K562 (cell line): ENCODE data around the gene CBY3. TPM values are rescaled to one million over a fixed set of nuclear protein-coding genes. Genes with fewer than 3 reads are reported as not detected.

Experiments
- ARID1B ChIP-seq: fragments of 450-650 bp; IDR thresholded peaks from 2 replicates; pipeline ENCODE4 v1.6.1; 2016; ENCODE audit warnings: antibody characterized with exemption, mild to moderate bottlenecking, inconsistent platforms
- ATF6 ChIP-seq: sonication (generic); formaldehyde crosslinking; IDR thresholded peaks from 2 replicates; pipeline ENCODE4 v1.4.0; 2020; ENCODE audit warnings: mild to moderate bottlenecking, missing genetic modification reagents
- BCLAF1 ChIP-seq, 2 experiments: fragments of 450-650 bp in 1 of 2; IDR thresholded peaks; 2 replicates each; pipeline ENCODE4 v1.6.1; 2011 to 2017; ENCODE audit warnings: low read depth in 2 of 2, antibody characterized with exemption in 1 of 2, borderline replicate concordance in 1 of 2, low read length in 1 of 2, mild to moderate bottlenecking in 1 of 2, mixed read lengths in 1 of 2; ENCODE audit not compliant: control insufficient read depth in 1 of 2
- CEBPG ChIP-seq, 3 experiments: fragments of 200-800 bp in 1 of 3; sonication (Bioruptor generic) in 1 of 3; sonication (generic) in 1 of 3; formaldehyde crosslinking in 1 of 3; IDR thresholded peaks in 2 of 3; conservative IDR thresholded peaks in 1 of 3; 2 replicates each; pipeline versions ENCODE4 v1.6.1 to v1.8.0; 2016 to 2022; ENCODE audit warnings: missing compliant biosample characterization in 2 of 3, missing genetic modification characterization in 2 of 3, mild to moderate bottlenecking in 1 of 3, missing genetic modification reagents in 1 of 3
- CHD1 ChIP-seq: fragments of 200-600 bp; sonication (generic); IDR thresholded peaks from one replicate; pipeline ENCODE4 v1.6.1; 2012; ENCODE audit warnings: mild to moderate bottlenecking, moderate library complexity, low read length, inconsistent platforms
- EP300 ChIP-seq: IDR thresholded peaks from 2 replicates; pipeline ENCODE4 v1.6.1; 2012; ENCODE audit warnings: low read length, improper control_type of control experiment
- FOXA3 ChIP-seq, 2 experiments: fragments of 450-650 bp in 1 of 2; sonication (generic) in 1 of 2; formaldehyde crosslinking; IDR thresholded peaks in 1 of 2; conservative IDR thresholded peaks in 1 of 2; 2 replicates each; pipeline versions ENCODE4 v1.4.0 to v1.8.0; 2020 to 2022; ENCODE audit warnings: mild to moderate bottlenecking in 2 of 2, missing genetic modification reagents in 1 of 2
- GABPB2 ChIP-seq: fragments of 250-450 bp; sonication (Bioruptor Pico); conservative IDR thresholded peaks from 2 replicates; pipeline ENCODE4 v1.5.1; 2021; ENCODE audit warnings: mild to moderate bottlenecking
- IRF2 ChIP-seq: sonication (generic); formaldehyde crosslinking; IDR thresholded peaks from 2 replicates; pipeline ENCODE4 v1.8.1; 2022; ENCODE audit warnings: mild to moderate bottlenecking, missing genetic modification reagents
- KDM1A ChIP-seq, 2 experiments: fragments of 450-650 bp; IDR thresholded peaks; 2 replicates each; pipeline ENCODE4 v1.6.1; 2016; ENCODE audit warnings: mild to moderate bottlenecking in 2 of 2
- KDM4B ChIP-seq, 2 experiments: fragments of 450-650 bp in 1 of 2; sonication (generic) in 1 of 2; IDR thresholded peaks; 2 replicates each; pipeline ENCODE4 v1.6.1; 2016 to 2017; ENCODE audit warnings: borderline replicate concordance in 2 of 2, antibody characterized with exemption in 1 of 2, low read depth in 1 of 2, mild to moderate bottlenecking in 1 of 2
- MTA2 ChIP-seq: fragments of 450-650 bp; IDR thresholded peaks from 2 replicates; pipeline ENCODE4 v1.6.1; 2016; ENCODE audit warnings: low read depth
- MXD1 ChIP-seq: fragments of 250-450 bp; sonication (Bioruptor Pico); IDR thresholded peaks from 2 replicates; pipeline ENCODE4 v1.8.0; 2021; ENCODE audit warnings: borderline replicate concordance, mild to moderate bottlenecking, moderate library complexity; ENCODE audit not compliant: poor library complexity, severe bottlenecking
- NFE2 ChIP-seq: IDR thresholded peaks from 2 replicates; pipeline ENCODE4 v1.6.1; 2014; ENCODE audit warnings: antibody characterized with exemption, low read depth
- NFIC ChIP-seq: fragments of 450-650 bp; IDR thresholded peaks from 2 replicates; pipeline ENCODE4 v1.6.1; 2017; ENCODE audit warnings: mild to moderate bottlenecking, inconsistent platforms
- NR1H2 ChIP-seq: sonication (generic); formaldehyde crosslinking; IDR thresholded peaks from 2 replicates; pipeline ENCODE4 v1.4.0; 2020; ENCODE audit warnings: mild to moderate bottlenecking, missing genetic modification reagents
- NR2C1 ChIP-seq, 2 experiments: fragments of 450-650 bp; IDR thresholded peaks; 2 replicates each; pipeline ENCODE4 v1.6.1; 2017; ENCODE audit warnings: mild to moderate bottlenecking in 2 of 2, antibody characterized with exemption in 1 of 2, inconsistent platforms in 1 of 2, missing compliant biosample characterization in 1 of 2, missing genetic modification characterization in 1 of 2
- PML ChIP-seq: IDR thresholded peaks from 2 replicates; pipeline ENCODE4 v1.6.1; 2012; ENCODE audit warnings: low read length, inconsistent platforms
- PTBP1 ChIP-seq: fragments of 200-400 bp; formaldehyde crosslinking; IDR thresholded peaks from 2 replicates; pipeline ENCODE4 v1.6.1; 2017; ENCODE audit warnings: low read depth, low read length
- RFX5 ChIP-seq: IDR thresholded peaks from 2 replicates; pipeline ENCODE4 v1.6.1; 2011; ENCODE audit warnings: low read depth, mild to moderate bottlenecking, improper control_type of control experiment, low read length
- SMARCA4 ChIP-seq: fragments of 450-650 bp; IDR thresholded peaks from 2 replicates; pipeline ENCODE4 v1.6.1; 2016
- TBP ChIP-seq: optimal IDR thresholded peaks from 2 replicates; pipeline ENCODE3; 2011; ENCODE audit warnings: low read depth, low read length, improper control_type of control experiment
- TRIM24 ChIP-seq, 2 experiments: fragments of 450-650 bp; IDR thresholded peaks; 2 replicates each; pipeline ENCODE4 v1.6.1; 2016
- ZNF282 ChIP-seq: sonication (generic); formaldehyde crosslinking; IDR thresholded peaks from 2 replicates; pipeline ENCODE4 v1.8.1; 2023; ENCODE audit warnings: missing genetic modification reagents
- polyA plus RNA-seq, 8 experiments: library from polyadenylated mRNA; depleted of rRNA in 4 of 8; stranded (reverse) in 5 of 8; unstranded in 3 of 8; fragments of >200 nt; fragmentation: Nextera tagmentation in 2 of 8; fragmentation: Illumina TruSeq in 1 of 8; extraction: Ambion mirVana in 2 of 8; extraction: Trizol in 1 of 8; gene quantifications; 2 replicates each; pipeline versions ENCODE4 v1.2.1 to v1.2.3, GENCODE V29; 2011 to 2014; ENCODE audit warnings: inconsistent platforms in 1 of 8, missing spikeins in 1 of 8
- total RNA-seq, 7 experiments: library from RNA; depleted of rRNA in 6 of 7; stranded (reverse); fragments of >200 nt in 6 of 7; fragmentation: Illumina TruSeq in 2 of 7; extraction: Trizol in 2 of 7; gene quantifications; 2 replicates each; pipeline versions ENCODE4 v1.2.1 to v1.2.3, GENCODE V29; 2011 to 2021; ENCODE audit warnings: low replicate concordance in 1 of 7

Gene CBY3
- total and polyA plus RNA-seq, 9 of the 15 experiments (the other 6 are each of a cell fraction or from before 2014, with no cell fraction given), result not detected

- TF ChIP-seq PML, result peak; percentile 82
- TF ChIP-seq PTBP1, result no peak
- TF ChIP-seq EP300, result peak; percentile 82; the same call in 1 of the 2 replicates
- peak; percentile 64 for TF ChIP-seq MTA2
- peak in 1 of 2 experiments; percentile 26; a peak in 1 of 4 replicates for TF ChIP-seq FOXA3 (CRISPR knock-in tag; conservative IDR thresholded peaks at IDR 0.05 in 1 of 2, IDR thresholded peaks at IDR 0.05 in 1 of 2)
- peak; percentile 93 for TF ChIP-seq ARID1B
- peak; percentile 78 for TF ChIP-seq NFIC
- no peak for TF ChIP-seq IRF2
- peak; percentile 94 to 95 for TF ChIP-seq TRIM24 (IDR thresholded peaks at IDR 0.05)
- no peak for TF ChIP-seq NR1H2 (CRISPR knock-in tag)
- 0 out of 2 replicates have a peak, but pooled peaks have one; percentile 16 for TF ChIP-seq NFE2
- TF ChIP-seq ATF6 (CRISPR knock-in tag), result no peak
- no peak for TF ChIP-seq GABPB2 (CRISPR knock-in tag)
- no peak for TF ChIP-seq ZNF282 (CRISPR knock-in tag)
- TF ChIP-seq MXD1 (CRISPR knock-in tag), result no peak
- TF ChIP-seq BCLAF1 (IDR thresholded peaks at IDR 0.05; ENCODE audit: borderline replicate concordance in 1 of 2, control insufficient read depth in 1 of 2, low read depth in 2 of 2, low read length in 1 of 2), result no peak
- peak; percentile 61 to 66; a peak in 3 of 4 replicates for TF ChIP-seq KDM1A (IDR thresholded peaks at IDR 0.05)
- peak; percentile 37 for TF ChIP-seq TBP
- TF ChIP-seq NR2C1 (IDR thresholded peaks at IDR 0.05), result no peak
- peak; percentile 47; the same call in 1 of the 2 replicates for TF ChIP-seq NR2C1 (tag; IDR thresholded peaks at IDR 0.05)
- peak; percentile 61; the same call in 1 of the 2 replicates for TF ChIP-seq RFX5
- no peak for TF ChIP-seq KDM4B (IDR thresholded peaks at IDR 0.05; ENCODE audit: borderline replicate concordance in 2 of 2, low read depth in 1 of 2)
- peak; percentile 95 for TF ChIP-seq CEBPG (CRISPR knock-in tag; IDR thresholded peaks at IDR 0.05)
- TF ChIP-seq CEBPG (tag; conservative IDR thresholded peaks at IDR 0.05 in 1 of 2, IDR thresholded peaks at IDR 0.05 in 1 of 2), result peak; percentile 75 to 83
- peak; percentile 18 for TF ChIP-seq CHD1
- TF ChIP-seq SMARCA4, result peak; percentile 91
Measured at GRCh38 chr5:179700401-179700918, 19.6 kb upstream of the CBY3 start (continued).
